MCF 10A (cell line): ENCODE measurements around the gene DCST1. TPM values are rescaled to one million over a fixed set of nuclear protein-coding genes. Genes with fewer than 3 reads are reported as not detected.

ENCODE experiments used
- BruUV-seq: library from RNA; stranded (reverse); fragments of 400-500 nt; replicated peaks from 2 replicates; lab custom pipeline; 2021; lab: Mats Ljungman, UMichigan
- CTCF ChIA-PET: fragments of 300-600 bp; sonication (Branson Sonifier 250); formaldehyde crosslinking; extraction: SDS; loops from one replicate; lab custom pipeline; 2021; ENCODE audit warnings: antibody characterized with exemption, inconsistent platforms; lab: Yijun Ruan, JAX
- POLR2A ChIA-PET: fragments of 300-600, 350-650 bp; sonication (Branson Sonifier 250); formaldehyde crosslinking; extraction: SDS; loops from one replicate; lab custom pipeline; 2020; ENCODE audit warnings: antibody characterized with exemption, inconsistent platforms; lab: Yijun Ruan, JAX
- DNase-seq: peaks from one replicate; pipeline ENCODE4 v3.0.0-alpha.2; 2018; ENCODE audit not compliant: unreplicated experiment
- H3K27ac Mint-ChIP-seq: one replicate; pipeline ENCODE4 v1.8.0; 2022; ENCODE audit warnings: mild to moderate bottlenecking, low read depth, mixed read lengths; ENCODE audit not compliant: unreplicated experiment
- H3K27me3 Mint-ChIP-seq: one replicate; pipeline ENCODE4 v1.8.0; 2022; ENCODE audit warnings: mixed read lengths; ENCODE audit not compliant: insufficient read depth, unreplicated experiment
- H3K36me3 Mint-ChIP-seq: one replicate; pipeline ENCODE4 v1.8.0; 2022; ENCODE audit warnings: mild to moderate bottlenecking, moderate library complexity, mixed read lengths; ENCODE audit not compliant: insufficient read depth, unreplicated experiment
- H3K4me1 Mint-ChIP-seq: one replicate; pipeline ENCODE4 v1.8.0; 2022; ENCODE audit warnings: mixed read lengths; ENCODE audit not compliant: insufficient read depth, unreplicated experiment
- H3K4me3 Mint-ChIP-seq: one replicate; pipeline ENCODE4 v1.8.0; 2022; ENCODE audit warnings: mild to moderate bottlenecking, moderate library complexity, mixed read lengths; ENCODE audit not compliant: unreplicated experiment
- H3K9me3 Mint-ChIP-seq: one replicate; pipeline ENCODE4 v1.8.0; 2022; ENCODE audit warnings: mixed read lengths; ENCODE audit not compliant: unreplicated experiment
- intact Hi-C: fragments of 100-400 bp; cut with micrococcal nuclease; formaldehyde crosslinking; loops from 2 replicates; pipeline ENCODE4 v1.14.1; 2022
- total RNA-seq: library from RNA; stranded (reverse); gene quantifications from 2 replicates; pipeline ENCODE4 v1.2.3, GENCODE V29; 2022
- TF ChIP-seq, protein P1 (sequence below): fragments of 200-600 bp; IDR thresholded peaks from one replicate; pipeline ENCODE4 v1.8.0; 2022; ENCODE audit warnings: antibody characterized with exemption, mild to moderate bottlenecking; ENCODE audit not compliant: unreplicated experiment

Gene DCST1
- total RNA-seq, 1 experiment from 2014 or later: 0.21 TPM

- Mint-ChIP-seq H3K4me1 (peaks cover 33% of the 10 kb centered on the region), H3K36me3 (no peaks in the 10 kb centered on the region), H3K9me3 (no peaks in the 10 kb centered on the region), H3K27ac (peak overlapping the region; percentile 79), H3K4me3 (peak overlapping the region; percentile 15), H3K27me3 (no peaks in the 10 kb centered on the region)
- TF ChIP-seq, protein P1, sequence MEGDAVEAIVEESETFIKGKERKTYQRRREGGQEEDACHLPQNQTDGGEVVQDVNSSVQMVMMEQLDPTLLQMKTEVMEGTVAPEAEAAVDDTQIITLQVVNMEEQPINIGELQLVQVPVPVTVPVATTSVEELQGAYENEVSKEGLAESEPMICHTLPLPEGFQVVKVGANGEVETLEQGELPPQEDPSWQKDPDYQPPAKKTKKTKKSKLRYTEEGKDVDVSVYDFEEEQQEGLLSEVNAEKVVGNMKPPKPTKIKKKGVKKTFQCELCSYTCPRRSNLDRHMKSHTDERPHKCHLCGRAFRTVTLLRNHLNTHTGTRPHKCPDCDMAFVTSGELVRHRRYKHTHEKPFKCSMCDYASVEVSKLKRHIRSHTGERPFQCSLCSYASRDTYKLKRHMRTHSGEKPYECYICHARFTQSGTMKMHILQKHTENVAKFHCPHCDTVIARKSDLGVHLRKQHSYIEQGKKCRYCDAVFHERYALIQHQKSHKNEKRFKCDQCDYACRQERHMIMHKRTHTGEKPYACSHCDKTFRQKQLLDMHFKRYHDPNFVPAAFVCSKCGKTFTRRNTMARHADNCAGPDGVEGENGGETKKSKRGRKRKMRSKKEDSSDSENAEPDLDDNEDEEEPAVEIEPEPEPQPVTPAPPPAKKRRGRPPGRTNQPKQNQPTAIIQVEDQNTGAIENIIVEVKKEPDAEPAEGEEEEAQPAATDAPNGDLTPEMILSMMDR: no peak
- ChIA-PET POLR2A (interaction anchor here (0.6 to 9.7 kb wide), 30 partner anchors 9 to 818 kb away, joined by 3 to 275 read pairs (median 8); partner anchors contain the start of genes ADAM15, CKS1B, EFNA3 and EFNA4), CTCF (interaction anchor here (0.6 to 23.3 kb wide), 18 partner anchors 8 to 1520 kb away, joined by 3 to 390 read pairs (median 6); partner anchors contain the start of genes ADAM15, EFNA4 and FLAD1)
- intact Hi-C loops: loop anchor here (2.0 kb wide), 1 partner anchor 21 kb away; no protein-coding TSS in a partner anchor
- no peak for DNase-seq
- BruUV-seq: no TSS peak
Observed at GRCh38 chr1:155037851-155038441, 4.3 kb downstream of the DCST1 start.

DNA sequence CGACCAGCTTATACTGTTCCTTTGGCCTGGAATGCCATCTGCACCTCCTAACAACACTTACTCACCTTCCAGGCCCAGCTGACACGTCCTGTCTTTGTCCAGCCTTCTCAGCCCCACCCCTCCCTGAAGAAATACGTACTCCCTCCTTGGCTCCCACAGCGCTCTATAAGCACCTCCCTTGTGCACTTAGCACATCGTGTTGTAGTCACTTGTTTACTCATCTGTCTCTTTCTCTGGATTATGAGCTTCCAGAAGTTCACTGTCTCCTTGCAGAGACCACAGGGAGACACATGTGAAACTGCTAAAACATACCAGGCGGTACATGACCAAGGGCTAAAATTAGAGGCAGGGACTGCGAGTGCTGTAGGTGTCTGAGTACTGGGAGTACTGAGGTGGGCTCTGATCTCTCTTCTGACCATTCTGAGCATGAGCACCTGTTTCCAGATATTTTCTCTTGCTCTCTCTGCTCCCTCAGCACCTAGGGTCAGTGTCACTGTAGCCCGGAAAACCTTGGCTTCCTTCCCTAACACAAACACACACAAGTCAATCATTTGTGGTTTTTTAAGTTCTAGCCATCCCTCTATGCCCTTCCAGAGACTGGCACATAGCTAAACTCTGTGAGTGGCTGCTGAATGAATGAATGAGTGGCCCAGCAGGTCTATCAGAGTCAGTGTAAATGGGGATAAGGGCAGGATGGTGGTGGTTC, 5.1 kb downstream of the DCST1 start:
- H3K4me1 Mint-ChIP-seq: peaks cover 37% of the 10 kb centered on the region
- DNase-seq: peak; percentile 97
- H3K27ac Mint-ChIP-seq: peak overlapping the region; percentile 79

DNA sequence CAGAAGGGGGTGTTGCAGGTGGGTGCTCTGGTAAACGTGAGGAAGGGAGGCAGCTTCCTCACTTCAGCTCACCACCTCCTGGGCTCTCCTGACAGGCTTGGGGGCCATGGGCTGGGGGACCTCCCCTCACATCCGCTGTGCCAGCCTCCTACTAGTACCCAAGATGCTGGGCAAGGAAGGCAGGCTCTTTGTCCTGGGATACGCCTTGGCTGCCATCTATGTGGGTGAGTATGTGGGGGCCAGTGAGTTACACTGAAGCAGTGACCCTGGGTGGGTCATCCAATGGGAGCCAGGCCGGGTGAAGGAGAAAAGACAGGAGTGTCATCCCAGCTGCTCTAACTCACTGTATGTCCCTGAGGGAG, 5.7 kb downstream of the DCST1 start:
- Mint-ChIP-seq H3K4me3 (peak overlapping the region; percentile 15), H3K27ac (peak overlapping the region; percentile 79), H3K9me3 (no peaks in the 10 kb centered on the region), H3K27me3 (no peaks in the 10 kb centered on the region), H3K4me1 (peaks cover 42% of the 10 kb centered on the region), H3K36me3 (no peaks in the 10 kb centered on the region)
- ChIA-PET CTCF (interaction anchor here (0.6 to 23.3 kb wide), 18 partner anchors 8 to 716 kb away, joined by 3 to 390 read pairs (median 5); partner anchors contain the start of genes ADAM15, EFNA4, FLAD1 and SHC1), POLR2A (interaction anchor here (0.7 to 9.7 kb wide), 34 partner anchors 8 to 154 kb away, joined by 3 to 275 read pairs (median 8); partner anchors contain the start of genes ADAM15, CKS1B, EFNA3 and EFNA4)
- no TSS peak for BruUV-seq
- intact Hi-C loops: loop anchor here (2.0 kb wide), 1 partner anchor 22 kb away; no protein-coding TSS in a partner anchor
- DNase-seq: no peak
- TF ChIP-seq, protein P1: no peak

More for the DNA sequence above, 5.1 kb downstream of the DCST1 start:
- BruUV-seq: no TSS peak
- Mint-ChIP-seq H3K27me3 (no peaks in the 10 kb centered on the region), H3K36me3 (no peaks in the 10 kb centered on the region), H3K4me3 (peak overlapping the region; percentile 15), H3K9me3 (no peaks in the 10 kb centered on the region)
- ChIA-PET POLR2A (interaction anchor here (0.6 to 9.7 kb wide), 39 partner anchors 8 to 818 kb away, joined by 3 to 275 read pairs (median 7); partner anchors contain the start of genes ADAM15, CKS1B, EFNA3 and EFNA4), CTCF (interaction anchor here (0.6 to 23.3 kb wide), 27 partner anchors 8 to 1521 kb away, joined by 3 to 390 read pairs (median 4); partner anchors contain the start of genes ADAM15, EFNA4, FLAD1 and SHC1)
- TF ChIP-seq, protein P1: no peak
- intact Hi-C loops: loop anchor here (2.0 kb wide), 1 partner anchor 22 kb away; no protein-coding TSS in a partner anchor
